Neuronal stem cell (in vitro differentiated cells): ENCODE measurements around the gene CNTF.

ENCODE experiments used
- DNase-seq: peaks from one replicate; pipeline ENCODE4 v3.0.0-alpha.2; 2013; ENCODE audit warnings: low spot score
- H2AFZ ChIP-seq: one replicate; pipeline ENCODE4 v1.6.1; 2013; ENCODE audit warnings: mild to moderate bottlenecking, low read length, inconsistent platforms
- H2AK5ac ChIP-seq: 2 replicates; pipeline ENCODE4 v1.6.1; 2013; ENCODE audit warnings: low read depth, mild to moderate bottlenecking, inconsistent platforms, low read length, moderate library complexity, mixed read lengths
- H2BK120ac ChIP-seq: 2 replicates; pipeline ENCODE4 v1.6.1; 2013; ENCODE audit warnings: low read depth, mild to moderate bottlenecking, inconsistent platforms, low read length, moderate library complexity, mixed read lengths
- H2BK12ac ChIP-seq: one replicate; pipeline ENCODE4 v1.6.1; 2013; ENCODE audit warnings: low read length, inconsistent platforms
- H2BK15ac ChIP-seq: 2 replicates; pipeline ENCODE4 v1.6.1; 2013; ENCODE audit warnings: mild to moderate bottlenecking, low read length, inconsistent platforms, mixed read lengths
- H2BK5ac ChIP-seq: one replicate; pipeline ENCODE4 v1.6.1; 2013; ENCODE audit warnings: inconsistent platforms, mild to moderate bottlenecking, low read length, moderate library complexity
- H3K14ac ChIP-seq: one replicate; pipeline ENCODE4 v1.6.1; 2013; ENCODE audit warnings: low read length, inconsistent platforms
- H3K18ac ChIP-seq: 2 replicates; pipeline ENCODE4 v1.6.1; 2013; ENCODE audit warnings: low read length, inconsistent platforms
- H3K23ac ChIP-seq: 2 replicates; pipeline ENCODE4 v1.6.1; 2013; ENCODE audit warnings: low read depth, mild to moderate bottlenecking, mixed read lengths, low read length, inconsistent platforms; ENCODE audit not compliant: poor library complexity
- H3K27ac ChIP-seq: replicated peaks from 3 replicates; pipeline ENCODE4 v1.5.1; 2013; ENCODE audit warnings: low read length, inconsistent platforms
- H3K27me3 ChIP-seq, 3 experiments: 2 replicates each; pipeline ENCODE4 v1.6.1; 2013; ENCODE audit warnings: low read length in 3 of 3, mild to moderate bottlenecking in 2 of 3, inconsistent platforms in 1 of 3, low read depth in 1 of 3, mixed read lengths in 1 of 3, moderate library complexity in 1 of 3; ENCODE audit not compliant: control insufficient read depth in 3 of 3, insufficient read depth in 3 of 3
- H3K36me3 ChIP-seq, 2 donors: replicated peaks in 1 of 2; 2 replicates each; pipeline ENCODE4 v1.6.1; 2013; ENCODE audit warnings: low read length in 2 of 2; ENCODE audit not compliant: control insufficient read depth in 2 of 2, insufficient read depth in 2 of 2
- H3K4ac ChIP-seq: 2 replicates; pipeline ENCODE4 v1.6.1; 2013; ENCODE audit warnings: inconsistent platforms, mild to moderate bottlenecking, low read length, moderate library complexity
- H3K4me1 ChIP-seq, 2 donors: 1 replicate in 1 of 2; 2 replicates in 1 of 2; pipeline ENCODE4 v1.6.1; 2013; ENCODE audit warnings: low read length in 2 of 2, low read depth in 1 of 2; ENCODE audit not compliant: control insufficient read depth in 2 of 2, insufficient read depth in 1 of 2
- H3K4me2 ChIP-seq: one replicate; pipeline ENCODE4 v1.6.1; 2013; ENCODE audit warnings: mild to moderate bottlenecking, low read length, inconsistent platforms; ENCODE audit not compliant: insufficient read depth, poor library complexity, severe bottlenecking
- H3K4me3 ChIP-seq, 2 donors: 2 replicates each; pipeline ENCODE4 v1.5.1; 2013; ENCODE audit warnings: low read length in 2 of 2, mild to moderate bottlenecking in 2 of 2, inconsistent platforms in 1 of 2, moderate library complexity in 1 of 2
- H3K79me1 ChIP-seq: one replicate; pipeline ENCODE4 v1.6.1; 2013; ENCODE audit warnings: low read depth, mild to moderate bottlenecking, inconsistent platforms, low read length, moderate library complexity
- H3K9ac ChIP-seq: one replicate; pipeline ENCODE4 v1.6.1; 2013; ENCODE audit warnings: mild to moderate bottlenecking, low read depth, low read length, inconsistent platforms; ENCODE audit not compliant: poor library complexity
- H3K9me3 ChIP-seq, 2 donors: replicated peaks in 1 of 2; 2 replicates each; pipeline versions ENCODE3 to v1.6.1; 2013; ENCODE audit warnings: low read length in 2 of 2, mild to moderate bottlenecking in 2 of 2, inconsistent platforms in 1 of 2, low read depth in 1 of 2, mixed read lengths in 1 of 2, moderate library complexity in 1 of 2; ENCODE audit not compliant: control insufficient read depth in 2 of 2, insufficient read depth in 1 of 2
- H4K8ac ChIP-seq: one replicate; pipeline ENCODE4 v1.6.1; 2013; ENCODE audit warnings: low read depth, mild to moderate bottlenecking, inconsistent platforms, low read length, moderate library complexity
- H4K91ac ChIP-seq: one replicate; pipeline ENCODE4 v1.6.1; 2013; ENCODE audit warnings: low read length, low read depth, mild to moderate bottlenecking, inconsistent platforms; ENCODE audit not compliant: poor library complexity
- WGBS, 2 donors: extraction: QIAGEN DNeasy Blood & Tissue Kit; methylation state at CpG; one replicate each; pipeline ENCODE4 v1.1.7; 2013; ENCODE audit warnings: missing lambda C conversion rate in 2 of 2, mixed read lengths in 1 of 2; ENCODE audit not compliant: insufficient read length in 2 of 2, insufficient replicate concordance in 1 of 2; ENCODE audit errors: extremely low coverage in 2 of 2; 5-methylcytosine and 5-hydroxymethylcytosine counted together

CNTF gene

GRCh38 chr11:58659910-58660570 is 37.6 kb downstream of the CNTF start:
- Histone ChIP-seq H2BK15ac (no peak overlapping the region), H3K4me3 (no peak overlapping the region), H3K4me1 (no peaks in the 10 kb centered on the region), H3K36me3 (no peaks in the 10 kb centered on the region), H2BK5ac (no peak overlapping the region), H3K9me3 (no peaks in the 10 kb centered on the region), H3K18ac (no peak overlapping the region), H2AFZ (no peak overlapping the region), H4K91ac (no peak overlapping the region), H3K4ac (no peak overlapping the region), H3K27me3 (no peaks in the 10 kb centered on the region), H3K79me1 (no peaks in the 10 kb centered on the region), H3K9ac (no peak overlapping the region), H4K8ac (no peak overlapping the region), H3K23ac (no peak overlapping the region), H2BK12ac (no peak overlapping the region), H2BK120ac (no peak overlapping the region), H3K4me2 (no peak overlapping the region), H3K27ac (no peak overlapping the region), H2AK5ac (no peak overlapping the region), H3K14ac (no peak overlapping the region)
- DNase-seq, result no peak
- no CpG with 5 or more reads among the region's 5 CpGs for WGBS, 2 donors

GRCh38 chr11:58671983-58672633 is 49.6 kb downstream of the CNTF start:
- Histone ChIP-seq H3K4me3 (no peak overlapping the region), H2BK15ac (no peak overlapping the region), H3K4me1 (no peaks in the 10 kb centered on the region), H3K14ac (no peak overlapping the region), H2BK12ac (no peak overlapping the region), H2BK120ac (no peak overlapping the region), H3K9ac (no peak overlapping the region), H3K79me1 (no peaks in the 10 kb centered on the region), H3K4me2 (no peak overlapping the region), H3K9me3 (no peaks in the 10 kb centered on the region), H3K4ac (no peak overlapping the region), H2AK5ac (no peak overlapping the region), H3K36me3 (no peaks in the 10 kb centered on the region), H2AFZ (no peak overlapping the region), H3K18ac (no peak overlapping the region), H4K91ac (no peak overlapping the region), H4K8ac (no peak overlapping the region), H2BK5ac (no peak overlapping the region), H3K23ac (no peak overlapping the region), H3K27me3 (peaks cover 0 to 3% (median 0%) of the 10 kb centered on the region in 3 experiments), H3K27ac (no peak overlapping the region)
- WGBS, 2 donors, result no CpG with 5 or more reads among the region's 6 CpGs
- DNase-seq, result no peak

- no CpG with 5 or more reads among the region's 12 CpGs for WGBS, 2 donors
- no peak overlapping the region for H3K23ac ChIP-seq
- peak overlapping the region in 1 of 2 donors; percentile 58 for H3K4me3 ChIP-seq
- H2AK5ac ChIP-seq, result no peak overlapping the region
- H2BK120ac ChIP-seq, result no peak overlapping the region
- H3K14ac ChIP-seq, result no peak overlapping the region
- no peaks in the 10 kb centered on the region for H3K36me3 ChIP-seq
- H2AFZ ChIP-seq, result no peak overlapping the region
- no peak overlapping the region for H4K8ac ChIP-seq
- H3K4me2 ChIP-seq, result no peak overlapping the region
- H4K91ac ChIP-seq, result no peak overlapping the region
- H3K27ac ChIP-seq, result no peak overlapping the region
- no peak overlapping the region for H2BK5ac ChIP-seq
- H3K9ac ChIP-seq, result no peak overlapping the region
- H3K79me1 ChIP-seq, result no peaks in the 10 kb centered on the region
- no peak overlapping the region for H2BK12ac ChIP-seq
- H2BK15ac ChIP-seq, result no peak overlapping the region
- H3K4me1 ChIP-seq, result no peaks in the 10 kb centered on the region
- H3K18ac ChIP-seq, result no peak overlapping the region
- H3K27me3 ChIP-seq, result peaks cover 0 to 3% (median 0%) of the 10 kb centered on the region in 3 experiments
- no peaks in the 10 kb centered on the region for H3K9me3 ChIP-seq
- no peak for DNase-seq
- no peak overlapping the region for H3K4ac ChIP-seq
Observed at GRCh38 chr11:58674609-58675008, 52.1 kb downstream of the CNTF start.
